Right cardiac atrium (tissue), 5 donors: ENCODE results near the gene TMEM37. TPM values are rescaled to one million over a fixed set of nuclear protein-coding genes. Genes with fewer than 3 reads are reported as not detected.

Source experiments
- ATAC-seq, 2 donors: fragments of 200-7000 bp; cut with Tn5 transposase; one replicate each; pipeline versions ENCODE4 v1.8.0 to v1.9.1; 2020; ENCODE audit warnings: moderate library complexity in 2 of 2, mild to moderate bottlenecking in 1 of 2
- DNase-seq, 3 donors: peaks; one replicate each; pipeline ENCODE4 v3.0.0-alpha.2; 2020
- H3K27ac ChIP-seq: one replicate; pipeline ENCODE4 v1.5.1; 2013; ENCODE audit warnings: mild to moderate bottlenecking, low read length, control low read depth, moderate library complexity
- H3K27me3 ChIP-seq: one replicate; pipeline ENCODE4 v1.6.1; 2013; ENCODE audit not compliant: control insufficient read depth, insufficient read depth
- H3K4me1 ChIP-seq: one replicate; pipeline ENCODE4 v1.6.1; 2013; ENCODE audit warnings: low read length; ENCODE audit not compliant: control insufficient read depth, insufficient read depth
- H3K4me3 ChIP-seq: one replicate; pipeline ENCODE4 v1.5.1; 2013; ENCODE audit warnings: low read length, control low read depth
- H3K9me3 ChIP-seq: one replicate; pipeline ENCODE4 v1.6.1; 2013; ENCODE audit warnings: low read length; ENCODE audit not compliant: control insufficient read depth
- WGBS: extraction: QIAGEN DNeasy Blood & Tissue Kit; methylation state at CpG from one replicate; pipeline ENCODE4 v1.1.7; 2013; 5-methylcytosine and 5-hydroxymethylcytosine counted together
- intact Hi-C, 4 donors: fragments of 100-400 bp; cut with DNase I; formaldehyde crosslinking; loops; one replicate each; pipeline versions ENCODE4 v1.11.0 to v1.14.0; 2022 to 2023
- polyA plus RNA-seq: library from polyadenylated mRNA; stranded (reverse); fragments of 200-250 nt; gene quantifications from one replicate; pipeline ENCODE4 v1.2.3, GENCODE V29; 2013
- total RNA-seq, 4 donors: library from RNA; stranded (reverse); fragmentation: NEBNext Ultra II Directional; extraction: Animal tissue kit (Norgen Biotek cat#: 25700); gene quantifications; one replicate each; pipeline ENCODE4 v1.2.1, GENCODE V29; 2021
- donor health status: healthy with polysubstance abuse.
- donor health status: DM: no; HTN: yes; CAD: no.
- donor health status: DM: no; HTN: no; CAD: no.
- donor health status: DM: no; HTN: yes; CAD: no; lungs with severe emphysema.
- donor health status: DM: yes; HTN: yes; CAD: no.

Gene TMEM37
- total and polyA plus RNA-seq, 5 donors, result 4.7 to 9.6 (median 8.0) TPM

DNA sequence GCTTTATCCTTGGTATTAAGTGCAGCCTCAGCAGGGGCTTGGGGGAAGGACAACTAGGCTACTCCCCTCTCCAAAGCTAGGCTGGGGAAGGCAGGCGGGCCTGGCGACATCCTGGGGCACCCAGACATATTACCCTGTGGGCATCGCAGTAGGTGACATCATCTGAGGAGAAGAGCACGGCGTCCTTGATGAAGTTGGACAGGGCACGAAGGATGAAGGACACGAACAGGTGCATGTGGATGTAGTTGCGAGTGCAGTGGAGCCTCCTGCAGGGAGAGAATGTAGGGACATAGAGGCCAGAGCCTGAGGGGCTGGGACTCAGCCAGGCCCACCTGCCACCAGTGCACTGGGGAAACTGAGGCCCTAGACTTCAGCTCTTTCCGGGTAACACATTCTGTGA is 32.3 kb downstream of the TMEM37 start:
- H3K4me1 ChIP-seq, result no peaks in the 10 kb centered on the region
- no peaks in the 10 kb centered on the region for H3K27me3 ChIP-seq
- DNase-seq, result no peak
- H3K9me3 ChIP-seq, result no peaks in the 10 kb centered on the region
- no peak overlapping the region for H3K4me3 ChIP-seq
- WGBS, result 96% methylated on average over 9 of the region's 9 CpGs
- no peak for ATAC-seq
- H3K27ac ChIP-seq, result no peak overlapping the region
- intact Hi-C loops, result no loop called here

DNA sequence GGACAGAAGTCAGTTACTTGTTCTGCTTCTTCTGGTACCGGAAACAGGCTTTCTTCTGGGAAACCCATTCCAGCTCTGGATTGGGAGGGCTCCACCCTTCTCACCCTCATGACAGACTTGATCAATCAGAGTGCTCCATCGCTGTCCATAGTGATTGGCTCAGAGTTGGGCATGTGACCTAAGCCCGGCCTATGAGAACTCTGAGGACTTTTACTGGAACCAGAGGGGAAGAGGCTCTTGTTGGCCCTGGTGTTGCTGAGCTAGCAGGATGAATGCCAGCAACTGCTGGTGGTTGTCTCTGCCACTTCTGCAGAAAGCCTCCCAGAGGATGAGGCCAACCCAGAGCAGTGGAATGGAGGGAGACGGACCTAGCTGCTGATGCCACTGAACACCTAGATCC is 33.3 kb downstream of the TMEM37 start:
- no peak overlapping the region for H3K27ac ChIP-seq
- H3K9me3 ChIP-seq, result no peaks in the 10 kb centered on the region
- 87% methylated on average over 4 of the region's 4 CpGs for WGBS
- ATAC-seq (peak; percentile 70 to 77), DNase-seq (peak in 1 of 3 donors; percentile 29)
- H3K27me3 ChIP-seq, result no peaks in the 10 kb centered on the region
- no peaks in the 10 kb centered on the region for H3K4me1 ChIP-seq
- no peak overlapping the region for H3K4me3 ChIP-seq
- intact Hi-C loops, result no loop called here

DNA sequence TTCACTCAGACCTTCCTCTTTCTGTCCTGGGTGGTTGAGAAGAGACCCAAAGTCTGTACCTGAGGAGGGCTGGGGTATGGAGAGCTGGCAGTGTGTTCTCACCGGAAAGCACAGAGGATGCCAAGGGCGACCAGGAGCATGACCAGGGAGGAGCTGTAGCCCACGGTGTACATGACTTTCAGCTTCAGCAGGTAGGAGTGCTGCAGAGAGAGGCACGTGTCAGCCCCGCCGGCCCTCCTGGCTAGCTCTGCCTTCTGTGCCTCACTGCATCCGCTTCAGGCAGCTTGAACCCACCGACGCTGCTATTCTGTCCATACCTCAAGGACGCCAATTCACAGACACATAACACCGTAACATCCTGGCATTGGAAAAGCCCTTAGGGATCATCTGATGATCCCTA is 34.0 kb downstream of the TMEM37 start:
- intact Hi-C loops, result no loop called here
- Histone ChIP-seq H3K4me3 (no peak overlapping the region), H3K27ac (no peak overlapping the region), H3K9me3 (no peaks in the 10 kb centered on the region), H3K4me1 (no peaks in the 10 kb centered on the region), H3K27me3 (no peaks in the 10 kb centered on the region)
- ATAC-seq (no peak), DNase-seq (no peak)
- 94% methylated on average over 11 of the region's 11 CpGs for WGBS

DNA sequence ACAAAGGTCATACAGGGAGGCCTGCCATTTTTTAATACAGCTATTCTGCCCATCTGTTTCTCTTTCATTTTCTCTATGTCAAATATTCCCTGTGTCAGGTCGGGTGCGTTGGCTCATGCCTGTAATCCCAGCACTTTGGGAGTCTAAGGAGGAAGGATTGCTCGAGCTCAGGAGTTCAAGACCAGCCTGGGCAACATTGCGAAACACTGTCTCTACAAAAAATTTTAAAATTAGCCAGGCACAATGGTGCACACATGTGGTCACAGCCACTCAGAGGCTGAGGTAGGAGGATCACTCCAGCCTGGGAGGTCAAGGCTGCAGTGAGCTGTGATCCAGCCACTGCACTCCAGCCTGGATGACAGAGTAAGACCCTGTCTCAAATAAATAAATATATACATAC is 34.7 kb downstream of the TMEM37 start:
- H3K27ac ChIP-seq, result no peak overlapping the region
- no peak for DNase-seq
- WGBS, result 94% methylated on average over 4 of the region's 4 CpGs
- ATAC-seq, result no peak
- no peaks in the 10 kb centered on the region for H3K4me1 ChIP-seq
- H3K9me3 ChIP-seq, result no peaks in the 10 kb centered on the region
- no peaks in the 10 kb centered on the region for H3K27me3 ChIP-seq
- no peak overlapping the region for H3K4me3 ChIP-seq
- intact Hi-C loops, result no loop called here

DNA sequence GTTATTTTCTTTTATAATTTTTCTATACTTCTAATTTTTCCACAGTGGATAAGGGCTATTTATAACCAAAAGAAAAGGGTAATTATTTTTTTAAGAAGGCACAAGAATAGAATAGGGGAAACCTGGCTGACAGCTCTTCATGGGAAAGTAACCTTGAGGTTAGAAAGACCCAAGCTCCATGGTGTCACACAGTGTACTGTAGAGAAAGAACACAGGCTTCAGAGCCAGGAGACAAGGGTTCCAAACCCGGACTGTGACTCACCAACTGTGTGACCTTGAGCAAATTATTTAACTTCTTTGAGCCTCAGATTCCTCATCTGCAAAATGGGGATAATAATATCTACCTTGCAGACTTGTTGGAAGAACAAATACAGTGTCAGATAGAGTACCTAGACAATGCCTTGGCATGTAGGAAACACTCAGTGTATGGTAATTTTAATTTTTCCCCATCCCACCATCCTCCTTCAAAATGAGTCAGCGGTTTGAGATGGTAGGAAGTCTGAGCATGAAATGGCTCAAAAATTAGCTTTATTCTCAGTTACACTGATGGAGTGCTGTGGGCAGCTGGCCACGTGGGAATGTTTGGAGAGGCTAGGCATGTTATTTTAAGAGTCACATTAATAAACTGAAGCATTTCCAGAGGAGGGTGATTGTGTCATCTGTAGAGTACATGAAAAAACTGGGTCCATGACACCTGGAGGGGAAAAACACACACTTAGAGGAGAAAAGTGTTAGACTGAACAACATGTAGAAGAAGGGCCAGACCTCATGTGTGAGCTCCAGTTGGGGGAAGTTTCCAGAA is 36.7 kb downstream of the TMEM37 start:
- WGBS, result 54% methylated on average over 3 of the region's 3 CpGs
- intact Hi-C loops, result no loop called here
- DNase-seq, result no peak

DNA sequence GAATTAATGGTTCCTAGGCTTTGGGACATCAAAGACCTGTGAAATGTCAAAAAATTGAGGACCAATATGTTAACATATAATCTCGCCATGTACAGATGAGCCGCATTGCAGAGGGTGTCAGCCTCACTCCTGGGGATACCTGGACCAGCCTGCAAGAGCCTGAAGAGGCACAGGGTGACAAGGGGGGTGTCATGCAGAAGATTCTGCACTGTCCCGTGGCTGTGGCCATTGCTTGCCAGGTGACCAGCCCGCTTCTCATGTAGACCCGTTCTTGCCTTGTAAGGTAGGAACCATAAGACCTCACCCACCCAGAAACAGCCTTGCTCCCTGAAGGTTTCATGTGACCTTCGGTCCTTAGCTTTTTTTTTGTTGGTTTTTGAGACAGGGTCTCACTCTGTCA is 37.5 kb downstream of the TMEM37 start:
- ATAC-seq (no peak), DNase-seq (no peak)
- Histone ChIP-seq H3K4me3 (no peak overlapping the region), H3K9me3 (no peaks in the 10 kb centered on the region), H3K4me1 (no peaks in the 10 kb centered on the region), H3K27me3 (no peaks in the 10 kb centered on the region), H3K27ac (no peak overlapping the region)
- 89% methylated on average over 6 of the region's 6 CpGs for WGBS
- intact Hi-C loops, result no loop called here

More for the DNA sequence above, 36.7 kb downstream of the TMEM37 start:
- Histone ChIP-seq H3K4me3 (no peak overlapping the region), H3K27me3 (no peaks in the 10 kb centered on the region), H3K9me3 (no peaks in the 10 kb centered on the region), H3K4me1 (no peaks in the 10 kb centered on the region), H3K27ac (no peak overlapping the region)
- no peak for ATAC-seq

DNA sequence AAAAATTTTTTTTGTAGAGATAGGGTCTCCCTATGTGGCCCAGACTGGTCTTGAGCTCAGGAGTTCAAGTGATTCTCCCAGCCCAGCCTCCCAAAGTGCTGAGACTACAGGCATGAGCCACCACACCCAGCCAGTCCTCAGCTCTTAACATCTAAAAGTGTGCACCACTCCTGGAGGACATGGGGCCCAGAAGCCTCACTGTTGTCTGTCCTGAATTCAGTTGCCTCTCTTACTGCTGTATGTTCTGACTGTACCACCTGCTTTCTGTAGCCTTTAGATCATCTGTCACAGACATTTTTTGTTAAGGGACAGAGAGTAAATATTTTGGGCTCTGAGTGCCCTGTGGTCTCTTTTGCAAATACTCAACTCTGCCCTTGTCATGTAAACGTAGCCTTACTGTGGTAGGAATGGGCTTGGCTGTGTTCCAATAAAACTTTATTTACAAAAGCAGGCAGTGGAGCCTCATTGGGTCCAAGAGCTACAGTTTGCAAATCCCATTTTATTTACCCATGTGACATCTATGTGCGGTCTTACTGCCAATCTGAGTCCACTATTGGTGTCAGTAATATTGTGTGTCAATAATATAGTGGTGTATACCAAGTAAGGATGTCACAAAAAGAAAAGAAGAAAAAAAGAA is 38.1 kb downstream of the TMEM37 start:
- H3K4me3 ChIP-seq, result no peak overlapping the region
- H3K4me1 ChIP-seq, result no peaks in the 10 kb centered on the region
- H3K27me3 ChIP-seq, result no peaks in the 10 kb centered on the region
- DNase-seq (no peak), ATAC-seq (no peak)
- H3K27ac ChIP-seq, result no peak overlapping the region
- intact Hi-C loops, result loop anchor here in 2 of 4 donors (10.0 kb wide), 1 partner anchor 155 kb away; no protein-coding TSS in a partner anchor
- whole genome bisulfite sequencing, result 76% methylated on average over 2 of the region's 2 CpGs
- no peaks in the 10 kb centered on the region for H3K9me3 ChIP-seq

DNA sequence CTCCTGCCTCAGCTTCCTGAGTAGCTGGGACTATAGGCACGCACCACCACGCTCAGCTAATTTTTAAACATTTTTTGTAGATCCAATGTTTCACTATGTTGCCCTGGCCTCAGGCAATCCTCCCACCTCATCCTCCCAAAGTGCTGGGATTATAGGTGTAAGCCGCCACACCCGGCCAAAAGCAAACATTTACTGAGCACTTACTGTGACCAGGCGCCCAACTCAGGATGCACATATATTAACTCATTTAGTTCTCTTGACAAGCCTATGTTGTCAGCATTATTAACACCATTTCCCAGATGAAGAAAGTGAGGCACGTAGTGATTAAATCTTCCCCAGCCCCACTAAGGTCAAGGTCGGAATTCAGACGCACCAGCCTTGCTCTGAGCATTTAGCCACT is 41.1 kb downstream of the TMEM37 start:
- ATAC-seq (no peak), DNase-seq (no peak)
- no peaks in the 10 kb centered on the region for H3K9me3 ChIP-seq
- WGBS, result 93% methylated on average over 8 of the region's 8 CpGs
- intact Hi-C loops, result loop anchor here in 2 of 4 donors (10.0 kb wide), 1 partner anchor 158 kb away; no protein-coding TSS in a partner anchor
- H3K4me3 ChIP-seq, result no peak overlapping the region
- H3K27ac ChIP-seq, result no peak overlapping the region
- no peaks in the 10 kb centered on the region for H3K4me1 ChIP-seq
- H3K27me3 ChIP-seq, result no peaks in the 10 kb centered on the region

DNA sequence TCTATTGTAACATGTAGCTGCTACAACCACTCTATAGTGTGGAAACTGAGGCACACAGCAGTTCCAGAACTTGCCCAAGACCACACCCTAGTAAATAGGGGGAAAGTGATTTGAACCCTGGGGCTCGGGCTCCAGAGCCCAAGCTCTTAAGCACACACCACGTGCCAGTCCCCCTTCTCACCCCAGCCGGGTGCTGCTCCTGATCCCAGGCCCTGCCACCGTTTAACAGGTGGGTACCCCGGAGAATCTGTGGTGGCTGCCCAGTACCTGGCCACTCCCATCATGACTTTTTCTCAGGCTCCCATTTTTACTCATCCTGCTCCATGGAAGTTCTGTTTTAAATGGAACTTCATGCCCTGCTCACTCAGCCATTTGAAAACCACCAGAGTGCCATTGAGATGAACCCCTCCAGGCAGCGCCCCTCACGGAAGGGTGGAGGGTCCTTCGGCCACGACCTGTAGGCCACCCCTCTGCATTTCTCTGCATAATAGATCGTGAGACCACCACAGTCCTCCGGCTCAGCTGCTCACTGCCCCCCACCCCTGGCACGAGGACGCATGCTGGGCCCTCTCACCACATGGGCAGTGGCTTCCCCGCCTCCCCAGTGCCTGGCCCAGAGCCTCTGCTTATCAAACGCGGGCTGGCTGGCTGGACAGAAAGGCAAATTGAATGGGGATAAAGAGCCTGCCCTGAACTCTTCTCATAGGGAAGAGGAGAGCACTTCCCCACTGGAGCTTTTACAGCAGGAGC is 42.1 kb downstream of the TMEM37 start:
- DNase-seq, result no peak
- Histone ChIP-seq H3K27me3 (no peaks in the 10 kb centered on the region), H3K4me1 (no peaks in the 10 kb centered on the region), H3K9me3 (no peaks in the 10 kb centered on the region), H3K27ac (no peak overlapping the region), H3K4me3 (no peak overlapping the region)
- 88% methylated on average over 16 of the region's 16 CpGs for WGBS
- ATAC-seq, result no peak
- intact Hi-C loops, result loop anchor here in 3 of 4 donors (2.0 to 10.0 kb wide), 2 partner anchors 65 to 159 kb away; no protein-coding TSS in a partner anchor

DNA sequence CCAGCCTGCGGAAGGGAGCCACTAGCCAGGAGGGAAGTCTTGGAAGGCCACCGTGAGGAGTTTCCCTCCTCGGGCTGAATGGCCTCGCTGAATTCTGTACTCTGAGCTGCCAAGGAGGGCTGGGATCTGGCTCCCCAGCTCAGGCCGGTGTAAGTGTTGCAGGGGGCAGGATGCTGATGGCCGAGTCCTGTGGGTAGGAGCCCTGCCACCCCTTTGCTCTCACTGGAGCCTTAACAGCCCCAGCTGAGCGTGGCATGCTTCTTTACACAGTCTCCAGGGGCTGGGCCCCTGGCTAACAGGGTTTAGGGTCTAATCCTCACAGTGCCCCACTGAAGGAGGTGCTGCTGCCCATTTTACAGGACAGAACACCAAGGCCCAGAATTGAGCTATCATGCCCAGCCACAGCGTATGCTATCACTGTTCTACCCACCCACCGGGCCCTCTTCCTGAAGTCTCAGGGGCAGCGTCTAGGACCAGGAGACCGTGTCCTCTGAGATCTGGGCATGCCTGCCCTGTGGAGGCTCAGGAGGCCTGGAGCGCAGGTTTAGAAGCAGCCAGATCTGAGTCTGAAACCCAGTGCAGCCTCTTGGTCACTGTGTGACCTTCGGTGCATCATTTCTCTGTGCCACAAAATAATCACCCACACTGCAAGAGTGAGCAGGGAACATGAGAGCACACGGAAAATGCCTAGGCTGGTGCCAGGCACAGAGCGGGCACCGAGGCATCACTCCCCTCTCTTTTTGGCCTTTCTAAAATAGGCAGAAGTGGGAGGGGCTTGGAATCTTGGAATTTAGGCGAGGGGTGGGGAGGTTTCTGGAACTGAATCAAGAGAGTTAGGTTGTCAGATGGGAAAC is 42.9 kb downstream of the TMEM37 start:
- no peak overlapping the region for H3K27ac ChIP-seq
- no peak for ATAC-seq
- H3K27me3 ChIP-seq, result no peaks in the 10 kb centered on the region

More for the DNA sequence above, 42.9 kb downstream of the TMEM37 start:
- intact Hi-C loops, result loop anchor here in 3 of 4 donors (2.0 to 10.0 kb wide), 2 partner anchors 66 to 160 kb away; no protein-coding TSS in a partner anchor
- DNase-seq, result no peak
- H3K4me3 ChIP-seq, result no peak overlapping the region
- no peaks in the 10 kb centered on the region for H3K9me3 ChIP-seq
- no peaks in the 10 kb centered on the region for H3K4me1 ChIP-seq
- WGBS, result 77% methylated on average over 17 of the region's 17 CpGs
